NOMO-1 treated with dmso at 0.1 percent for 144 hours (cell line): ENCODE results near the gene NTRK2.

Source experiments
- DNase-seq: peaks from one replicate; lab custom pipeline; 2025; ENCODE audit not compliant: unreplicated experiment; lab: John Stamatoyannopoulos, UW

Gene NTRK2

DNA sequence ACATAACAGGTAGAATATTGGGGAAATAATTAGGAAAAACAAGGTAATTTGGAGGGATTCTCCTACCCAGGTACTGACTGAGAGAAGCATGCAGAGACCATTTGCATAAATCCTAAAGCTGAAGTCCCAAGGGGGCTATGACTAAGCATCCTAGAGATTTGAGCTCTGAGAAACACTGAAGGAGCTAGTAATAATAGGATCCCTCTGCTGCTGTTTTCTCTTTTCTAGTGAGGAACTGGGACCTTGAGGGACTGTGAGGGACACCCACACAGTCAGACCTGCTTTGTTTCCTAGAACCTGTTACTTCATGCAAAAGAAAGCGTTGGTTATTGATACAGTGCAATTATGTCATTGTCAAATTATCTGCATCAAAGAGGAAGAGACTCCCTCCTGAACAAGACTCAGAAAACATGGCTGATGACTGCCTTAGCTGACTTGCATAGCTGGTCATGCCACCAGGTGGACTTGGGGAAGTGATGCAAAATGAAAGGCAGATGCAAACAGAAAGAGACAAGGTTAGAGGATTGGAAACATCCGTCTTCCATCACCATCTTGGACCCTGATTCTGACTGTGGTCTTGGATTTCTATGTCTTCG is 335.4 kb downstream of the NTRK2 start:
- DNase-seq: no peak

DNA sequence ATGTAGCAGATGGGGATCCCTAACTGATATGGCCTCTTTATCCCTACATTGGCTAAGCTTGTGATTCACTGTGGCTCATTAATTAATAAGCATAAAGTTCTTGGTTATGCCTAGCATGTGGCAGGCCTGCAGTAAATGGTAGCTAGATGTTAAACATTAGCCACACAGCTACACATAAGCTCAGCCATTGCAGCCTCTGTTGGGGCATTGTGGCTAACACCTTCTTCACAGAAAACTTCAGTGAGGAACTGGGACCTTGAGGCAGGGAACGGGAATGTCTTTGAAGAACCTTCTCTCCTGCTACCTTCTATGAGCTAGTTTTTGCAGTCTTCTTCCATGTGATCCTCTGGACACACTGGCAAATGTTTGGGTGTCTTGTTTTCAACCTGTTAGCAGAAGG is 338.2 kb downstream of the NTRK2 start:
- DNase-seq: no peak

DNA sequence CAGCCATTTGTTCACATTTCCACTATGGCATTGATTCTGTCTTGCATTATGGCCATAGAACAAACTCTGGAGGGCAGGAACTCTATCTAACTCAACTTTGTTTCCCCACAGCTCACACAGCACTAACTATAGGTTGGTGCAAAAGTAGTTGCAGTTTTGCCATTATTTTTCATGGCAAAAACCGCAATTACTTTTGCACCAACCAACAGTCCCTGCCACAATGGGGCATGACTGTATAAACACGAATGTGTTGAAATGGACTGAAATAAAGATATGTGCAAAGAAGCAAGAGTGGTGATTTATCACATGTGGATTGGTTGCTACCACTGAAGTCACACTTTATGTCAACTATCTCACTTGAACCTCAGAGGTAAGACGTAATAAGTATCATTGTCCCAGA is 338.7 kb downstream of the NTRK2 start:
- DNase-seq: no peak

DNA sequence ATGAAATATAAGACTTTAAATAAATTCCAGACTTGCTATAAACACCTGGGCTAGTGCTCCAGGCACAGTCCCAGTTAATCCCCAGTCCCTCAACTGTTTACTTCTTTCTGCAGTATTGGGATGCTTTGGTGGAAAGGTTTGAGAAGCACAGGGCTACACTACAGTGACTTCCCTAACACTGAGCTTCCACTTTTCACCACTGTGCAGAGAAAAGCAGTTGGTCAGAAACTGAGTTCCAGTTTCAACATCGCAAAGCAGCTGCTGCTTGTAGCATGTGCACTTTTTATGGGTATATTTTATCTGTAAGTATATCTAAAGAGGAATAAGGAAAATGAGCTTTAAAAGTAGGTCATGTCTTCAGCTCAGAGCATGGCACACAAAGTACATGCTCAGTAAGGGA is 339.7 kb downstream of the NTRK2 start:
- DNase-seq: no peak

DNA sequence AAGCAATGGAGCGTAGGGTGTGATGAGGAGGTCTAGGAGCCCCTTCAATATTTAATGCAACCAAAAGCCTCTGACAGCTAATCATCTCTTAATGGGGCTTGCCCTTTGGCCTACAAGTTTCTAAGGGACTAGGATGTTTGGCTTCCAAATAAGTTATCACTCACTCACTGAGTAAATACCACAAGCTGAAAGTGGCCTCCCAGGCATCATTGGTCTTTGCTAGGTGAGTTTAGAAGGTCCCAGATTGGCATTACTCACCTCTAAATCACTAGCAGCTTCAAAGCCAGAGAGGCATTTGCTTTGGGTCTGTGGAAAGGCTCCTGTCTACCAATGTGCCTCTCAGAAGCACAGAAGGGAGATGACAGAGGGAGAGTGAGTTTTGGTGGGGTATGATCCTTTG is 344.2 kb downstream of the NTRK2 start:
- DNase-seq: no peak

DNA sequence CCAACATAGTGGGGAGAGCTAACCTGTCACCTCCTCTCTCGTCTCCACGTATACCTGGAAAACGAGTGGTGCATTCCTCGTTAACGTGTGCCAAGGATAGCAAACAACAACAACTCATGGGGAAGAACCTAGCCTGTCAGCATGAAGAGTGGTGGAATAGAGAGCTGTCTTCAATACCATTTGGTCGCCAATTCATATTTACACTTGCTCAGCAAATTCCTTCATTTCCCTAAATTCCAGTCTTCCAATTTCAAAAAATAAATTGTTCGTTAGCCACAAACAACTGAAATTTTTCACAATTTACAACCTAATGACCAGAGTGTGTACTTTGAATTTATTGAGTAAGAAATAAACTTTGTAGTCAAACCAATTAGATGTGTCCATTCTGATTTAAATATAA is 344.8 kb downstream of the NTRK2 start:
- no peak for DNase-seq

DNA sequence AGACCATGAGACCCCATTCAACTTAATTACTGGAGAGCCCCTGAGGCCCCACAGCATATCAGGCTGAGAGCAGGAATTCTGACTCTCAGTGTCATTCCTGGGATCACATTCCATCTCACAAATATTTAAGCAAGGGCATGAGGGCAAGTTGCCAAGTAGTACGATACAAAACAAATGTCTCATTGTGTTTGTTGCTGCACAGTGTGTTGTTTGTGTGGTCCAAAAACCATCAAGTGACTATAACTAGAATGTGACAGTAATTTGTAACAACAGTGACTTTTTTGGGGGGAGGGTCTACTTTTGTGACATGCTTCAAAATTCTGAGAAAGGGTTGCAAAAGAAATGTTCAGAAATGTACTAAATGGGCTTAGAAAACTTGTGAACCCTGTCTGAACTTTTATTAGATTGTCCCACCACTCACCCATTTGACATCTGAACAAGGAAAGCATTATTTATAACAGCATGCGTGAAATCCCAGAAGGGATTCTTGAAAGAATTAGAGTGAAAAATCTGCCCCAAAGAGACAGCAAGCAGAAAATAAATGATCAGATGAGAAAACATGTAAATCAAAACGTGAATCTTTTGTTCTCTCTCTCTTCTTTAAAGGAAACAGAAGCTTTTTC is 347.0 kb downstream of the NTRK2 start:
- no peak for DNase-seq

DNA sequence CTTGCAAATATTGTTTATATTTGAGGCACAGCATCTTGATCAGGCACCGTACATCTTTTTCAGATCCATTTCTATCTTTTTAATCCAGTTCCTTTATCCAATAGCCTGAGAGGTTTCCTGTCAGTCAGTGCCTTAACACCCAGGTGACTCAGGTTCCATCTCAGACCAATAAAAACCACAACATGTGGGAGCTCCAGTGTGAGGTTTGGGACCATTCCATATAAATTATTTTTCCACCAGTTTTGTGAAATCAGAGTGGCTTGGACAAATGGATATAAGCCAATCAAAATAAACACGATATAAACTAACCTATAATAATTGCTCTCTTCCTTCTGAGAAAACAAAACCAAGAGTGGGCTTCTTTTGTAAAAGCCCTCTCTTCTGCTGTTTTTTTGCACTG is 351.3 kb downstream of the NTRK2 start:
- no peak for DNase-seq

DNA sequence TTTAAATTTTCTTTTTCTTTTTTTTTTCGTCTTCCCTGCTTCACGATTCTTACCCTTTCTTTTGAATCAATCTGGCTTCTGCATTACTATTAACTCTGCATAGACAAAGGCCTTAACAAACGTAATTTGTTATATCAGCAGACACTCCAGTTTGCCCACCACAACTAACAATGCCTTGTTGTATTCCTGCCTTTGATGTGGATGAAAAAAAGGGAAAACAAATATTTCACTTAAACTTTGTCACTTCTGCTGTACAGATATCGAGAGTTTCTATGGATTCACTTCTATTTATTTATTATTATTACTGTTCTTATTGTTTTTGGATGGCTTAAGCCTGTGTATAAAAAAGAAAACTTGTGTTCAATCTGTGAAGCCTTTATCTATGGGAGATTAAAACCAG is 352.2 kb downstream of the NTRK2 start:
- DNase-seq: no peak

DNA sequence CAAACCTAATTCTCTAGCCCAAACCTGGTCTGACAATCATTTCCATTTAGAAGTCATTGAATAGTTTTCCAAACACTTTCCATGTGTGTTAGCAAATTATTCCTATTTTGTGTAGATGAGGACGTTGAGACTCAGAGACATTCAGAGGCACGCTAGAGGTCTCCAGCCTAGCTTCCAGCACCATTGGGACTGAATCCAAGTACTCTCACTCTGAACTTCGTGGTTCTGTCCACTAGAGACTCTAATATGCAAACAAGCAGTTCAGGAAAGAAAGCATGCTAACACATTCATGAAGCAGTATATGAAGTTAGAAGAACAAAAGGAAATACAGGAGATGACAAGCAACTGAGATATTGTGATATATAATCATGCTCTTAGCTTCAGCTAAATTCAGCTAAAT is 354.8 kb downstream of the NTRK2 start:
- no peak for DNase-seq

DNA sequence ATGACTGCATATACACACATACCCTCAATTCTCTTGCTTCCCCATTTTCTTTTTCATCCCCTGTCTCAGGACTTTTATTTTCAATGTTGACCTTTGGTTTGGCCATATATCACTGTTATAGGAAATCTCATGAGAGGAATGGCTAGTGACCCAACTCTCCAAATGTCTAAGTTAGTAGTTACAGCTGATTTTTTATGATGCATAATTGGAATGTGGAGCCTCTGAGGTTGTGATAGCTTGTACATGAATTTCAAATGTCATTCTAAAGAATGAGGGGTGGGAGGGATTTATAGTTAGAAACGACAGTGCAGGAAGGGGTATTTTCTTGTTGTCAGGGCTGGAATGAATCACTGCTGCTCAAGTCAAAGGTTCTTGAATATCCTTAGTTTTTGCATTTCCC is 356.1 kb downstream of the NTRK2 start:
- no peak for DNase-seq

DNA sequence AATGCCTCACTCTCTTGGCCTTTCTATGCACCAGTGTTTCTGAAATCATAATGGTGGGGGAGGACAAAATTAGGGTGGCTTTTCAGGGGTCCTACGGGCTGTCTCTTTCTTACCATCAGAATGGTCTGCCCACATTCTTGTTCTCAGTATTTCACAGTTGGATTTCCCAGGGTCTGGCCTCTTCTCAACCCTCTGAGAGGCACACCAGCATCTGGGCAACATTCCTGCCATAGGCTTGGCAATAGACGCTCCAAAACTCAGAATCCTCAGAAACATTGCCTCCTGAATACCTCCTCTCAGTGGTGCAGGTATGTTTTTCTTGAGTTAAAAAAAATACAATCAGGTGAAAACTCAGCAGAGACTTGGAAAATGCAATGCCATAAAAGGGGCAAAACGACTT is 358.3 kb downstream of the NTRK2 start:
- DNase-seq: no peak

DNA sequence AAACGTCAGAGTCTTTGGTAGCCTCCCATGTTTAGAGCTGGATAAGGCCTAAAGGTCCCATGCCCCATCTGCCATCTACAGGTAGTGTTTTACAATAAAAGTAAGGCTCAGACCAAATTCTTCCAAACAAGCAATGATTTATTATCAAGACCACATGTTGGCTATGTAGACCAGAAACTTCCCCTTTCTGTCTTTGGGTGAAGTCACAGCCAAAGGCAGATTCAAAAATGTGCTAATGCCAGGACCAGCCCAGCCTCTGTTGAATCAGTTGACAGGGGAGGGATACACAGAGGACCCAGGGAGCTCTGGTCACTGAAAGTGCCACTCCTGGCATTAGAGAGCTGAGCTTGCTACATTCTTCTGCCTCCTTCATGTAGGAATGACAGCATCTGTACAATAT is 360.8 kb downstream of the NTRK2 start:
- DNase-seq: no peak

DNA sequence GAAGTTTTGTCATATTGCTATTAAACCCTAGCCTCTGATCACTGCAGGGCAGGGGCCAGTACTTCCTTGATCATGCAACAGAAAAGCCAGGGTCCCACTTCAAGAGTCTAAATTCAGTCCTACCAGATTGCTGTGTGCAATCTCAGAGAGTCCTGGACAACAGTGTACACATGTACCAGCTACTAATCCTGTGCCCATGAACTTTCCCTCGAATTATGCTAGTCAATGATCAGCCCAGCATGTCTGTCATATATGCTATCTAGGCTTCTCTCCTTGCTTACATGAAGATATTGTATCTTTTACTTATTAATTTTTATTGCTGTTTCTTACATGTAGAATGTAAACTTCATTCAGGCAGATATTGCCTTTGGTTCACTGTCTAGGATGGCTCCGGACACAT is 367.0 kb downstream of the NTRK2 start:
- DNase-seq: no peak

DNA sequence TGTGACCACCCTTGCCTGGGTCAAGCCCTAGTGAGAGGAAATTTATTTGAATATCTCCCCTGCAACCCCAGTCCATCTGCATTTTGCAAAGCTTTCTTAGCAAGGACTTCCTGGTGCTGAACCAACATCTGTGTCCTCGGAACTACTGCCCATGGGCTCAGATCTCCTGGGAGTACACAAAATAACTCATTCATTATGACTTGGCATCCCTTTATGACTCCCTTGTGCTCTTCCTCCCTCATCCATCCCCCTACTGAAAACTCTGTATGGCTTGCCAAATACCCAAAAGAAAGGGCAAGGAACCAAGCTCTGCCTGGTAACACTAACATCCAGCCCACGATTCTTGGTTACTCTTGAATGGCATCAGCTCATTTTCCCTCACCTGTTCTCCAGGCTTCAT is 368.5 kb downstream of the NTRK2 start:
- DNase-seq: no peak

DNA sequence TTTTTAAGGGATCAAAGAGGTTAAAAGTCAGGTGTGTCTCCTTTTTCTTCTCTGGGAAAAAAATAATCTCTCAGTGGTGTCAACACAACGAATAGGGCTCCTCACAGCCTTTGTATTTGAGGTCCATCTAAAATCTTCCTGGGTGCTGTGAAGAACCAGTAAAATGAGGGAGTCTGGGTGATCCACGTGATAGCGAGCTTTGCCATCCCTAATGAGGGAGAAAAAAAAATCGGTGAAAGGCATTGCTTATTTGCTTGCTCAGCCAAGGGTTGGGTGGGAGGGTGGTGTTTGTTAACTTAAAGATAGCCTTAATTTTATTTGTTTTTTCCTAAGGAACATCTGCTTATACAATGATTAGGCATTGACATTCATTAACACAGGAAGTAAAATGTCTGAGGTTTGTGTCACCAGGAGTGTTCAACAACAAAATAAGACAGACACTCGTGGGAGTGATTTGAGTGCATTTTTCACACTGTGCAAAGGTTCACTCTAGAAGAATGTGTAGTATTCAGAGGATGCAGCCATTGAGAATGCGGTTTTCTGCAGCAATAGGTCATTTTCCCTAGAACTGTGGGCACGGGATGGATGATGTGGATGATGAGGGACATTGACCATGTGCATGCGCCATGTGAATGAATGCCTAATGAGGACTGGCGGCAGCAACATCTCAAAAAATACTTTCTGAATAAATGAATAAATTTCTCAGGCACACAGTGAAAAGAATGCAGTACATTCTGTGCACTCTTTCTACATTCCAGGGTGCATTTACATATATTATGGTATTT is 369.5 kb downstream of the NTRK2 start:
- DNase-seq: no peak

DNA sequence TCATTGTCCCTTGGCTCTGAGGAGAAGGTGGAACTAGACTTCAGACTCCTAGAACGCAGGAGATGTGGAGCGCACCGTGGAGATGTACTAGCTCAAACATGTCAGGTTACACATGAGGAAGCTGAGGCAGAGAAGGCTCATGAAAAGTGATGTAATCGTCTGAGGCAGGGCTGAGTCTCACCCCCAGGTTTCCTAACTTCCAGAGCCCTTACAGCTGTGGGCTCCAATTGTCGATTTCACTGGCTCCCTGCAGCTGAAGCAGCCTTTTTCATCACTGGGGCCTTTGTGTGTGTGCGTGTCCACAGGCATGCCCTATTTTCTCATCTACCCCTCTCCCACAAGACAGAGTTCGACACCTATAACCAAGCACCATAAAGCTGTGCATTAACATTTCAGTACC is 370.6 kb downstream of the NTRK2 start:
- no peak for DNase-seq

DNA sequence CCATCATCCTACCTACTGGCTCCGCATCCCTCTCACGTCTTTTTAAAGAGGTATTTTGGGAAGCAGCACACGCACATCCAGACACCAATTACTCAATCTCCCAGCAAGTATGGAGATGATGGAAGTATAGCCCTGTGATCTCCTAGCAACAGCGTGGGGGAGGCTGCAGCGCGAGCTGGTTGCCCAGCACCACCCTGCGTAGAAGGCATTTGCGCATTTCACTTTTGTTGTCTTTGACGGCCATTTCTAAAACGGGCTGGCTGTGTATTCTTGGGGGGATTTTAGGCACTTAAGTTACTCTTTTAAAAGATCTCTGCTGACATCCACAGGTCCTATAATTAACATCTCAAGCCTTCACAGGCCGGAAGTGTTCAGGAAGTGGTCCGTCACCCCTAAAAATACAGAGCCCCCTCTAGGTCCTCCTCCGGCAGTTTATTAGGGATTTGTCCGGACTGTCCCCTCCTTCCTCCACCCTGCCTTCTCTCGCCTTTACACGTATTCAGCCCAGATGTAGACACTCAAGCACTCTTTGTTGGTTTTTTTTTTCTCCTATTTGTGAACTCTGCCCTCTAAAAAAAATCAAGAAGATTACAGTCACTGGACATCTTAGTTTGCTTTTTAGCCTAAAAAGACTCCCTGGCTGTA is 371.4 kb downstream of the NTRK2 start:
- no peak for DNase-seq

DNA sequence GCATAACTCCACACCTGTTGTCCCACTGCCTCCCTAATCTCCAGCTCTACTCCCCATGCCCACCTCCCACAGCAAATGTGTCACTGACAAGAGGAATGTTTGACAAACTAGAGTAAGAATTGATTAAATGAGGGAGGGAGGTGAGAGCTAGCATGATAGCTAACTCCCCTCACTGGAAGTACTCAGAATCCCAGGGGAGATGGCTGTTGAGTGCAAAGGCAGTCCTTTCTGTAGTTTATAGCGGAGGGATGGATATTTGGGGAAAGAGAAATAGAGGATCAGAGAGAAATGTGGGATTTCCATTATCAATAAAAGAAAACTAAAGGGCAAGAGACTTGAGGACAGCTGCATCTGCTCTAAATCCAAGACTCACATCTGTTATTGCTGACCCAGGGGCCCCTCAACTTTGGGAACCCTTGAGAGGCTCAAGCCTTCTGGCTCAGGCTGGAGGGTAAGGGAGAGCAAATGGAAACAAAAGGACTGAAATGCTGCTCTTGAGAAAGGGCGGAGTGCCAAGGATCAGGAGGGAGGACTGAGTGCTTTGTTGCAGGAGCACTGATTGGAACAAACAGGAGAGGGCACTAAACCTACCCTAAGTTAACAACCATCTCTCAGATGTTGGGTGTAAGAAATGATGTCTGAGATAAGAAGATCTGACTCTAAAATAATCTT is 372.1 kb downstream of the NTRK2 start:
- DNase-seq: no peak

DNA sequence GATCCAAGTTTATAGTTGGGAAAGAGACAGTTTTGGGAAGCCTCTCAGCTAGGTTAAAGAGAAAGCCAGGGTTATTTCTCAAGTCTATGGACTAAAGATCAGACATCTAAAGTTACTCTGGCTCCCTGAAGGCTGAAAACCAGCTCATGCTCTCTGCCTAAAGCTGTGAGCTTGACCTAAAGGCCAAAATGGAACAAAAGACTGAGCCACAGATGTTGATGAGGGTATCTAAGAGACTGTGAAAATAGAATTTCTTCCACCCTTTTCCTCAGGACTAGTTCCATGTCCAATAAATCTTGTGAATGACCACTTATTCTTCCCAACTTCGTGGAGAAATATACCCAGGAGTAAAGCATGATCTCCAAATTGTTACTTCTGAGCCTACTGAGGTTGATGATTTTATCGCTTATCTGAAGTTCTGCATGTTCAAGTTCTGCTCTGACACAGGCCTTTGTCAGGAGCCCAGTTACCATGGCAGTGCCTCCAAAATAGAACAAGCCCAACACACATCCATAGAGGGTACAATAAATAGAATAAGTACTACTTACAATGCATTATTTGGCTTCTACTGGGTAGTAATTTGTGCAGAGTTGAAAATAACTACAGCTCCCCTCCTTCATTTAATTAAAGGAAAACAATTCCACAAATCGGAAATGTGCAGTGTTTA is 373.6 kb downstream of the NTRK2 start:
- no peak for DNase-seq

DNA sequence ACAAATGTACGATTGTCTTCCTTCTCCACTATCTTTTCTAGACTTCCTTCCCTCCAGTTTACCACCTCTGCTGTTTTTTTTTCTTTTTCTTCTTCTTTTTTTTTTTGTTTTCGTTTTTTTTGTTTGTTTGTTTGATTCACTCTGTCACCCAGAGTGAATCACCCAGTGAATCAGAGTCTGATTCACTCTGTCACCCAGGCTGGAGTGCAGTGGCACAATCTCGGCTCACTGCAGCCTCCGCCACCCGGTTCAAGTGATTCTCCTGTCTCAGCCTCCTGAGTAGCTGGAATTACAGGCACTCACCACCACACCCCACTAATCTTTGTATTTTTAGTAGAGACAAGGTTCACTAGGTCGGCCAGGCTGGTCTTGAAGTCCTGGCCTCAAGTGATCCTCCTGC is 375.7 kb downstream of the NTRK2 start:
- DNase-seq: no peak
